IPS-15b (cell line): ENCODE data around the gene DOLK.
A peak's percentile ranks its signal among the peaks of the same experiment; 100 is the strongest.
"Not testable (repeated sequence)": the region's sequence is repeated elsewhere in the genome, so short reads cannot be mapped to it uniquely, and the experiment has no call there.

Experiments
- H3K27me3 ChIP-seq: one replicate; pipeline ENCODE4 v1.6.1; 2013; ENCODE audit warnings: low read length; ENCODE audit not compliant: control insufficient read depth, insufficient read depth
- H3K36me3 ChIP-seq: one replicate; pipeline ENCODE4 v1.6.1; 2013; ENCODE audit warnings: low read length; ENCODE audit not compliant: control insufficient read depth, insufficient read depth
- H3K4me1 ChIP-seq: one replicate; pipeline ENCODE4 v1.6.1; 2013; ENCODE audit warnings: mild to moderate bottlenecking, low read length; ENCODE audit not compliant: control insufficient read depth, insufficient read depth
- H3K4me3 ChIP-seq: one replicate; pipeline ENCODE4 v1.5.1; 2013; ENCODE audit warnings: low read depth, low read length
- H3K9ac ChIP-seq: one replicate; pipeline ENCODE4 v1.6.1; 2013; ENCODE audit warnings: low read depth, mild to moderate bottlenecking, low read length
- H3K9me3 ChIP-seq: one replicate; pipeline ENCODE4 v1.6.1; 2013; ENCODE audit warnings: mild to moderate bottlenecking, low read length; ENCODE audit not compliant: control insufficient read depth, insufficient read depth

DOLK gene

GRCh38 chr9:128947527-128948301, at the start of gene DOLK, which contains the start of gene NUP188:
DOLK (minus strand) TSS chr9:128947603; CDS start chr9:128947303, 300 bp downstream.
NUP188 (plus strand) TSS chr9:128947699; CDS start chr9:128947720, 21 bp downstream.
- Histone ChIP-seq H3K9me3 (no peaks in the 10 kb centered on the region), H3K36me3 (peaks cover 6% of the 10 kb centered on the region), H3K4me3 (peak within 1 kb of the TSS; percentile 92), H3K4me1 (peaks cover 2% of the 10 kb centered on the region), H3K9ac (peak within 1 kb of the TSS; percentile 94), H3K27me3 (no peaks in the 10 kb centered on the region)

DNA sequence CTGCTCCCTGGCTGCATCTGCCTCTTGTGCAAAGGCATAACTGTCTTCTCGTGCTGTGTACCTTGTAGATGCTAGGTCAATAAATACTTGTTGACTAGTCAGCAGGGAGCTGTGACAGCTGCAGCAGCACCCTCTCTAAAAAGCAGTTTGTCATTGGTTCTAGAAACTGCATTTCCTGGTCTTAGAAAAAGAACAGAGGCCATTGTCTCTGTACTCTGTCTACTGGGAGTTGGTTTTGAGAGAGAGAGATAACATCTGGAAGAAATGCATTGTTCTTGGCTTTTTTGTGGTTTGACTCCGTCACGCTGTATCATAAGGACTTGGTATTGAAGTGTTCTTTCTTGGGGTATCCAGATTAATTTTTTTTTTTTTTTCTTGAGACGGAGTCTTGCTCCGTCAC, 48.4 kb upstream of the DOLK start:
- no peaks in the 10 kb centered on the region for H3K9me3 ChIP-seq
- peaks cover 57% of the 10 kb centered on the region for H3K36me3 ChIP-seq
- no peaks in the 10 kb centered on the region for H3K4me1 ChIP-seq
- H3K4me3 ChIP-seq: no peak overlapping the region
- H3K27me3 ChIP-seq: no peaks in the 10 kb centered on the region
- no peak overlapping the region for H3K9ac ChIP-seq

DNA sequence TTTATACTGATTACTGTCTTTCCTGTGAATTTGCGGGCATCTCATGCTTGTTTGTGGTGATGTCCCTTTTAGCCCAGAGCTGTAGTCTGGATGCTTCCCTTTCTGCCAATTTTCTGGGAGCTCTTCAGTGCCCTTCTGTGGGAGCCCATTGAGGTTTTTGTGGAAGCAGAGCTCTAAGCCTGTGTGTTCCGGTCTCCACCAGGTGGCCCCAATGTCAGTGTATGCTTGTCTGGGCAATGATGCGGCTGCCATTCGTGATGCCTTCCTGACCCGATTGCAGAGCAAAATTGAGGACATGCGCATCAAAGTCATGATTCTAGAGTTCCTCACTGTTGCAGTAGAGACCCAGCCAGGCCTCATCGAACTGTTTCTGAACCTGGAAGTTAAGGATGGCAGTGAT, 45.6 kb upstream of the DOLK start:
- Histone ChIP-seq H3K4me3 (no peak overlapping the region), H3K4me1 (no peaks in the 10 kb centered on the region), H3K9me3 (no peaks in the 10 kb centered on the region), H3K9ac (no peak overlapping the region), H3K27me3 (no peaks in the 10 kb centered on the region), H3K36me3 (peaks cover 47% of the 10 kb centered on the region)

DNA sequence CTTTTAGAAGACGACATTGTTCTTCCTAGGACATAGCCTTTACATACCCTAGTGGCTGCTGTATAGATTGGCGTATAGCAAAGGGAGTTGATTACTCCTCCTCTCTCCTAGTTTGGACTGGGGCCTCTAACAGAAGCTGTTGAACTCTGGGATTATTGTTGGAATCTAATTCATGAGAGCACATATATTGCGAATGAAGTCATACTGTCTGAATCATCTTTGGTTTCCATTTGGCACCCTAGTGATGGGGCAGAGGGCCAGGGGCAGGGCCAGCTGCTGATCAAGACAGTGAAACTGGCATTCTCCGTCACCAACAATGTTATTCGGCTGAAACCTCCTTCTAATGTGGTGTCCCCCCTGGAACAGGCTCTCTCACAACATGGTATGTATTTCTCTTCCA, 40.4 kb upstream of the DOLK start:
- Histone ChIP-seq H3K36me3 (peaks cover 39% of the 10 kb centered on the region), H3K27me3 (no peaks in the 10 kb centered on the region), H3K4me3 (no peak overlapping the region), H3K9me3 (no peaks in the 10 kb centered on the region), H3K4me1 (no peaks in the 10 kb centered on the region), H3K9ac (no peak overlapping the region)

- H3K9ac ChIP-seq: no peak overlapping the region
- H3K36me3 ChIP-seq: peaks cover 42% of the 10 kb centered on the region
- no peaks in the 10 kb centered on the region for H3K27me3 ChIP-seq
- no peak overlapping the region for H3K4me3 ChIP-seq
- H3K4me1 ChIP-seq: no peaks in the 10 kb centered on the region
- H3K9me3 ChIP-seq: no peaks in the 10 kb centered on the region
These were observed 39.3 kb upstream of the DOLK start for GRCh38 chr9:128986671-128987070.

- Histone ChIP-seq H3K9me3 (no peaks in the 10 kb centered on the region), H3K4me1 (no peaks in the 10 kb centered on the region), H3K9ac (no peak overlapping the region), H3K36me3 (peaks cover 54% of the 10 kb centered on the region), H3K27me3 (no peaks in the 10 kb centered on the region), H3K4me3 (no peak overlapping the region)
These were observed 36.1 kb upstream of the DOLK start for GRCh38 chr9:128983536-128983935.

DNA sequence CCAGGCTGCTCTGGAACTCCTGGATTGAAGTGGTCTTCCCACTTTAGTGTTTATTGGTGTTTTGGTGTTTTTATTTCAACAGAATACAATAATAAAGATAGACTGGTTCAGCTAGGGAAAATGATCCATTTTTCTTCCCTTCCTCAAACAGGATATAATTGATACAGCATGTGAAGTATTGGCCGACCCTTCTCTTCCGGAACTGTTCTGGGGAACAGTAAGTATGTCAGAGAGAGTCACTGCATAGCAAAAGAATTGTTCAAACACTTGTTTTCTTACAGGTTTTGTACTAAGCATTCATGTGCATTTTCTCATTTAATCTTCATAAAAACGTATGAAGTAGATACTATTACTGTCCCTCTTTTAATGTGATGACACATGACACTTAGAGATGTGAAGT, 31.7 kb upstream of the DOLK start:
- no peak overlapping the region for H3K9ac ChIP-seq
- H3K4me3 ChIP-seq: no peak overlapping the region
- H3K9me3 ChIP-seq: no peaks in the 10 kb centered on the region
- peaks cover 41% of the 10 kb centered on the region for H3K36me3 ChIP-seq
- no peaks in the 10 kb centered on the region for H3K27me3 ChIP-seq
- H3K4me1 ChIP-seq: no peaks in the 10 kb centered on the region

- peaks cover 33% of the 10 kb centered on the region for H3K36me3 ChIP-seq
- H3K4me3 ChIP-seq: no peak overlapping the region
- H3K9ac ChIP-seq: no peak overlapping the region
- no peaks in the 10 kb centered on the region for H3K9me3 ChIP-seq
- H3K4me1 ChIP-seq: no peaks in the 10 kb centered on the region
- H3K27me3 ChIP-seq: no peaks in the 10 kb centered on the region
These were observed 25.6 kb upstream of the DOLK start for GRCh38 chr9:128972956-128973355.

DNA sequence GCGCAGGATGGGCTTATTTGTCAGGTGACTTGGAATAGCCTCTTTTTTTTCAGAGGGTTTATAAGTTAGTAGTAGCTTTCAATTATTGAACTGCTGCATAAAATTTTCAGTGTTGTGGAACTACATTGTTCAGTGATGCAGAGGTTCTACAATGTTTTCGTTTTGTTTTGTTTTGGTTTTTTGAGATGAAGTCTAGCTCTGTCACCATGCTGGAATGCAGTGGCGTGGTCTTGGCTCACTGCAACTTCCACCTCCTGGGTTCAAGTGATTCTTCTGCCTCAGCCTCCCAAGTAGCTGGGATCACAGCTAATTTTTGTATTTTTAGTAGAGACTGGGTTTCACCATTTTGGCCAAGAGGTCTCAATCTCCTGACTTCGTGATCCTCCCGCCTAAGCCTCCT, 22.1 kb upstream of the DOLK start:
- Histone ChIP-seq H3K36me3 (peaks cover 23% of the 10 kb centered on the region), H3K9me3 (no peaks in the 10 kb centered on the region), H3K4me1 (no peaks in the 10 kb centered on the region), H3K27me3 (no peaks in the 10 kb centered on the region), H3K9ac (no peak overlapping the region), H3K4me3 (no peak overlapping the region)

- H3K27me3 ChIP-seq, H3K9ac ChIP-seq, H3K9me3 ChIP-seq, H3K4me1 ChIP-seq, H3K4me3 ChIP-seq: not testable (repeated sequence)
- H3K36me3 ChIP-seq: peaks cover 17% of the 10 kb centered on the region
These were observed 14.0 kb upstream of the DOLK start for GRCh38 chr9:128961403-128961802.

GRCh38 chr9:128947277-128947526, 201 bp downstream of the DOLK start:
- Histone ChIP-seq H3K4me3 (peak overlapping the region; percentile 92), H3K4me1 (peaks cover 2% of the 10 kb centered on the region)

DNA sequence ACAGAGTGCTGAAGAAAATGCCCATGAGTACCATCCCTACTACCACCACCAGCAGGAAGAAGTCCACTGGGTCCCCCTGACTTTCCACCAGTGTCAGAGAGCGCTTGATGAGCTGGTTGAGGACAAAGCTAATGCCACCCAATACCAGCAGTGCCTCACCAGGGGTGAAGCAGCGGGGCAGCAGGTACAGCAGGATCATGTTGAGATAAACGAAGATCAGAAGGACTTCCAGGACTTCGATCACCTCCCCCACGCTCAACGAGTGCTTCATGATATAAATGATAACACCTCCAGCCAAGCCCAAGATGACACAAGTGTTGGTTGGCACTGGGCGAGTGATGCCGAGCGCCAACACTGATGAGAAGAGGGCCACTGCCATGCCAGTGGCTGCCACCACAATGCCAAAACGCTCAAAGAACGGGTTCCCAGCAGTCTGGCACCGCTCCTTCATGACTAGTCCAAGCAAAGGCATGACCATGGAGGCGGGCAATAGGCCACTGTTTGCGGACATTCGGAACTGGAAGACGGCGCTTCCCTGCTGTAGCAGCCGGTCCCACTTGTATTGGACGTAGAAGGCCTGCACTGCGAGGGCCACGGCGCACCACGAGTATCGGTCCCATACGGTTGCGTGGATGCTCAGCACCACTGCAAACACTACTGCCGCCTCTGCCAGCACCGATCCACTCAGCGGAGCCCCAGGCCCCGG, 679 bp downstream of the DOLK start:
- peak overlapping the region; percentile 92 for H3K4me3 ChIP-seq
- no peaks in the 10 kb centered on the region for H3K9me3 ChIP-seq
- H3K9ac ChIP-seq: peak overlapping the region; percentile 94
- peaks cover 2% of the 10 kb centered on the region for H3K4me1 ChIP-seq
- no peaks in the 10 kb centered on the region for H3K27me3 ChIP-seq
- peaks cover 4% of the 10 kb centered on the region for H3K36me3 ChIP-seq

More at GRCh38 chr9:128947277-128947526, 201 bp downstream of the DOLK start:
- no peaks in the 10 kb centered on the region for H3K9me3 ChIP-seq
- H3K9ac ChIP-seq: peak overlapping the region; percentile 94
- H3K36me3 ChIP-seq: peaks cover 4% of the 10 kb centered on the region
- no peaks in the 10 kb centered on the region for H3K27me3 ChIP-seq
